DOHH2 (cell line): Measurements from ENCODE around the gene KCNC4.

ENCODE experiments used
- CTCF ChIP-seq: fragments of 200-600 bp; sonication (generic); IDR thresholded peaks from one replicate; pipeline ENCODE4 v1.5.1; 2014; ENCODE audit warnings: antibody characterized with exemption, mild to moderate bottlenecking, low read depth, low read length; ENCODE audit not compliant: poor library complexity, severe bottlenecking
- EZH2phosphoT487 ChIP-seq: fragments of 200-600 bp; sonication (generic); IDR thresholded peaks from 2 replicates; pipeline ENCODE4 v1.6.1; 2017; ENCODE audit warnings: borderline replicate concordance, mild to moderate bottlenecking, antibody characterized with exemption, low read length, moderate library complexity, mixed read lengths

GRCh38 chr1:110241516-110241915 lies 31.4 kb downstream of the KCNC4 start:
- TF ChIP-seq CTCF (no peak), EZH2phosphoT487 (no peak)
